Neuronal stem cell (in vitro differentiated cells): ENCODE results near the gene STAT5B.

ENCODE experiments used
- DNase-seq: peaks from one replicate; pipeline ENCODE4 v3.0.0-alpha.2; 2013; ENCODE audit warnings: low spot score
- H2AFZ ChIP-seq: one replicate; pipeline ENCODE4 v1.6.1; 2013; ENCODE audit warnings: mild to moderate bottlenecking, low read length, inconsistent platforms
- H2AK5ac ChIP-seq: 2 replicates; pipeline ENCODE4 v1.6.1; 2013; ENCODE audit warnings: low read depth, mild to moderate bottlenecking, inconsistent platforms, low read length, moderate library complexity, mixed read lengths
- H2BK120ac ChIP-seq: 2 replicates; pipeline ENCODE4 v1.6.1; 2013; ENCODE audit warnings: low read depth, mild to moderate bottlenecking, inconsistent platforms, low read length, moderate library complexity, mixed read lengths
- H2BK12ac ChIP-seq: one replicate; pipeline ENCODE4 v1.6.1; 2013; ENCODE audit warnings: low read length, inconsistent platforms
- H2BK15ac ChIP-seq: 2 replicates; pipeline ENCODE4 v1.6.1; 2013; ENCODE audit warnings: mild to moderate bottlenecking, low read length, inconsistent platforms, mixed read lengths
- H2BK5ac ChIP-seq: one replicate; pipeline ENCODE4 v1.6.1; 2013; ENCODE audit warnings: inconsistent platforms, mild to moderate bottlenecking, low read length, moderate library complexity
- H3K14ac ChIP-seq: one replicate; pipeline ENCODE4 v1.6.1; 2013; ENCODE audit warnings: low read length, inconsistent platforms
- H3K18ac ChIP-seq: 2 replicates; pipeline ENCODE4 v1.6.1; 2013; ENCODE audit warnings: low read length, inconsistent platforms
- H3K23ac ChIP-seq: 2 replicates; pipeline ENCODE4 v1.6.1; 2013; ENCODE audit warnings: low read depth, mild to moderate bottlenecking, mixed read lengths, low read length, inconsistent platforms; ENCODE audit not compliant: poor library complexity
- H3K27ac ChIP-seq: replicated peaks from 3 replicates; pipeline ENCODE4 v1.5.1; 2013; ENCODE audit warnings: low read length, inconsistent platforms
- H3K27me3 ChIP-seq, 3 experiments: 2 replicates each; pipeline ENCODE4 v1.6.1; 2013; ENCODE audit warnings: low read length in 3 of 3, mild to moderate bottlenecking in 2 of 3, inconsistent platforms in 1 of 3, low read depth in 1 of 3, mixed read lengths in 1 of 3, moderate library complexity in 1 of 3; ENCODE audit not compliant: control insufficient read depth in 3 of 3, insufficient read depth in 3 of 3
- H3K36me3 ChIP-seq, 2 donors: replicated peaks in 1 of 2; 2 replicates each; pipeline ENCODE4 v1.6.1; 2013; ENCODE audit warnings: low read length in 2 of 2; ENCODE audit not compliant: control insufficient read depth in 2 of 2, insufficient read depth in 2 of 2
- H3K4ac ChIP-seq: 2 replicates; pipeline ENCODE4 v1.6.1; 2013; ENCODE audit warnings: inconsistent platforms, mild to moderate bottlenecking, low read length, moderate library complexity
- H3K4me1 ChIP-seq, 2 donors: 1 replicate in 1 of 2; 2 replicates in 1 of 2; pipeline ENCODE4 v1.6.1; 2013; ENCODE audit warnings: low read length in 2 of 2, low read depth in 1 of 2; ENCODE audit not compliant: control insufficient read depth in 2 of 2, insufficient read depth in 1 of 2
- H3K4me2 ChIP-seq: one replicate; pipeline ENCODE4 v1.6.1; 2013; ENCODE audit warnings: mild to moderate bottlenecking, low read length, inconsistent platforms; ENCODE audit not compliant: insufficient read depth, poor library complexity, severe bottlenecking
- H3K4me3 ChIP-seq, 2 donors: 2 replicates each; pipeline ENCODE4 v1.5.1; 2013; ENCODE audit warnings: low read length in 2 of 2, mild to moderate bottlenecking in 2 of 2, inconsistent platforms in 1 of 2, moderate library complexity in 1 of 2
- H3K79me1 ChIP-seq: one replicate; pipeline ENCODE4 v1.6.1; 2013; ENCODE audit warnings: low read depth, mild to moderate bottlenecking, inconsistent platforms, low read length, moderate library complexity
- H3K9ac ChIP-seq: one replicate; pipeline ENCODE4 v1.6.1; 2013; ENCODE audit warnings: mild to moderate bottlenecking, low read depth, low read length, inconsistent platforms; ENCODE audit not compliant: poor library complexity
- H3K9me3 ChIP-seq, 2 donors: replicated peaks in 1 of 2; 2 replicates each; pipeline versions ENCODE3 to v1.6.1; 2013; ENCODE audit warnings: low read length in 2 of 2, mild to moderate bottlenecking in 2 of 2, inconsistent platforms in 1 of 2, low read depth in 1 of 2, mixed read lengths in 1 of 2, moderate library complexity in 1 of 2; ENCODE audit not compliant: control insufficient read depth in 2 of 2, insufficient read depth in 1 of 2
- H4K8ac ChIP-seq: one replicate; pipeline ENCODE4 v1.6.1; 2013; ENCODE audit warnings: low read depth, mild to moderate bottlenecking, inconsistent platforms, low read length, moderate library complexity
- H4K91ac ChIP-seq: one replicate; pipeline ENCODE4 v1.6.1; 2013; ENCODE audit warnings: low read length, low read depth, mild to moderate bottlenecking, inconsistent platforms; ENCODE audit not compliant: poor library complexity
- WGBS, 2 donors: extraction: QIAGEN DNeasy Blood & Tissue Kit; methylation state at CpG; one replicate each; pipeline ENCODE4 v1.1.7; 2013; ENCODE audit warnings: missing lambda C conversion rate in 2 of 2, mixed read lengths in 1 of 2; ENCODE audit not compliant: insufficient read length in 2 of 2, insufficient replicate concordance in 1 of 2; ENCODE audit errors: extremely low coverage in 2 of 2; 5-methylcytosine and 5-hydroxymethylcytosine counted together

STAT5B gene

DNA sequence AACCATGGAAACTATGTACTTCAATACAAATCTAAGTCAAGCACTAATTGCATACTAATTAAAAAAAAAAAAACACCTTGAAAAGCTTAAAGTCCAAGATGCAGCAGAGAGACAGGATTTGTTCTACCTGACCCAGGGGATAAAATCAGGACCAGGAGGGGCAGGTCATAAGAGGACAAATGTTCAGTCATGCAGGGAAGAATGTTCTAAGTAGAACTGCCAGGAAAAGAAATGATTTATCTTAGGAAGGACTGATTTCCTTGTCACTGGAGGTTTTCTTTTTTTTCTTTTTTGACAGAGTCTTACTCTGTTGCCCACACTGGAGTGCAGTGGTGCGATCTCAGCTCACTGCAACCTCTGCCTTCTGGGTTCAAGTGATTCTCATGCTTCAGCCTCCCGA lies 72.8 kb downstream of the STAT5B start:
- no peak overlapping the region for H2AK5ac ChIP-seq
- no peaks in the 10 kb centered on the region for H3K27me3 ChIP-seq
- H4K8ac ChIP-seq = no peak overlapping the region
- H3K27ac ChIP-seq = no peak overlapping the region
- H2AFZ ChIP-seq = no peak overlapping the region
- H2BK15ac ChIP-seq = no peak overlapping the region
- no CpG with 5 or more reads among the region's 2 CpGs for WGBS, 2 donors
- H3K36me3 ChIP-seq = peaks cover 32 to 95% of the 10 kb centered on the region in 2 donors
- H3K23ac ChIP-seq = no peak overlapping the region
- no peak overlapping the region for H3K4ac ChIP-seq
- no peak overlapping the region for H3K9ac ChIP-seq
- H4K91ac ChIP-seq = no peak overlapping the region
- H3K18ac ChIP-seq = no peak overlapping the region
- H3K4me1 ChIP-seq = no peaks in the 10 kb centered on the region
- H3K9me3 ChIP-seq = no peaks in the 10 kb centered on the region
- no peak overlapping the region for H3K14ac ChIP-seq
- no peak overlapping the region for H2BK12ac ChIP-seq
- H3K4me3 ChIP-seq = no peak overlapping the region
- no peak for DNase-seq
- H2BK120ac ChIP-seq = no peak overlapping the region
- H3K79me1 ChIP-seq = no peaks in the 10 kb centered on the region
- no peak overlapping the region for H3K4me2 ChIP-seq
- no peak overlapping the region for H2BK5ac ChIP-seq

DNA sequence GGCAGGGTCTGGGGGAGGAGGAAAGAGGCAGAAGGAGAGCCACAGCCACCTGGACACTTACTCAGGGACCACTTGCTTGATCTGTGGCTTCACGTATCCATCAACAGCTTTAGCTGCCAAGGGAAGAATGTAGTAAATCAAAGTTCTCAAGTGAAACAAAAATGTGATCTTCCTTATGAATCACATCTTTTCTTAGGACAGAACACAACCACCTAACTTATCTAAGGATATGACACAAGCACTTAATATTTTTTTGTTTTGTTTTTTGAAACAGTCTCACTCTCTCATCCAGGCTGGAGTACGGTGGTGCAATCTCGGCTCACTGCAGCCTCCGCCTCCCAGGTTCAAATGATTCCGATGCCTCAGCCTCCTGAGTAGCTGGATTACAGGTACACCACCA lies 73.5 kb downstream of the STAT5B start:
- Histone ChIP-seq H3K18ac (no peak overlapping the region), H4K8ac (no peak overlapping the region), H3K36me3 (peaks cover 32 to 89% of the 10 kb centered on the region in 2 donors), H2BK5ac (no peak overlapping the region), H3K9me3 (no peaks in the 10 kb centered on the region), H3K4me3 (no peak overlapping the region), H3K27ac (no peak overlapping the region), H2BK15ac (no peak overlapping the region), H3K4me2 (no peak overlapping the region), H2AK5ac (no peak overlapping the region), H3K27me3 (no peaks in the 10 kb centered on the region), H3K9ac (no peak overlapping the region), H3K79me1 (no peaks in the 10 kb centered on the region), H2BK12ac (no peak overlapping the region), H2AFZ (no peak overlapping the region), H2BK120ac (no peak overlapping the region), H3K23ac (no peak overlapping the region), H3K4ac (no peak overlapping the region), H3K4me1 (no peaks in the 10 kb centered on the region), H3K14ac (no peak overlapping the region), H4K91ac (no peak overlapping the region)
- no peak for DNase-seq
- no CpG with 5 or more reads among the region's 5 CpGs for WGBS, 2 donors

DNA sequence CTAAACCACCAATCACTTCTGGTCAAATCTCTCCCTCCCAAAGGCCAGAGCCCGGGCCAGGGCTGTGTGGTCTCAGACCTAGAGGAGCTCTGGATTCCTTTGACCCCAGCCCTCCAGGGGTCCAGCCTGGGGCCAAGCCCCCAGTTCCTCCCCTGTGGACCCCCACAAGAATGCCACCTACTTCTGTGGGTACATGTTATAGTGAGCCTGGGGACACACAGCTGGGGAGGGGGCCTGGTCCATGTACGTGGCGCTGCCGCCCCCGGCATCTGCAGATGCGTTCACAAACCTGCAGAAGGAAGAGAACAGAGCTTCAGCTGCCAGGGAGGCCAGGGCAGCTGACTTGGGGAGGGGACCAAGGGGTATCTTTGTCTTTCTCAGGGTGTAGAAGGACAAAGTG lies 74.0 kb downstream of the STAT5B start:
- no CpG with 5 or more reads among the region's 6 CpGs for WGBS, 2 donors
- Histone ChIP-seq H2BK12ac (no peak overlapping the region), H3K36me3 (peaks cover 28 to 84% of the 10 kb centered on the region in 2 donors), H3K18ac (no peak overlapping the region), H3K4me1 (no peaks in the 10 kb centered on the region), H4K8ac (no peak overlapping the region), H4K91ac (no peak overlapping the region), H3K4me2 (no peak overlapping the region), H3K14ac (no peak overlapping the region), H3K79me1 (no peaks in the 10 kb centered on the region), H2AK5ac (no peak overlapping the region), H3K27ac (no peak overlapping the region), H3K9me3 (no peaks in the 10 kb centered on the region), H3K9ac (no peak overlapping the region), H3K27me3 (no peaks in the 10 kb centered on the region), H2BK15ac (no peak overlapping the region), H3K4me3 (no peak overlapping the region), H2BK5ac (no peak overlapping the region), H2AFZ (no peak overlapping the region), H3K23ac (no peak overlapping the region), H3K4ac (no peak overlapping the region), H2BK120ac (no peak overlapping the region)
- no peak for DNase-seq

DNA sequence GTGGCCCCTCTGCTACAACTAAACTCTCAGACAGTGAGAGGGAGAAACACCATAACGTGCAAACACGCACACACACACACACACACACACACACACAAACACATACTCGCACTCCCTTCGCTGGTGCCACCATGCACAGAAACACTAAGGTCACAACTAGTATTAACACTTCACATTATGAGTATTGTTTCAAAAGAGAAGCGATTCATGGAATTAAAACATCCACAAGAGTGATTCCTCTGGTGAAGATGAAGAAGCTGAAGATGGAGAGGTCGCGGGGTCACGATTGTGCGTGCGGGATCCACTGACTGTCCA lies 74.8 kb downstream of the STAT5B start:
- Histone ChIP-seq H2BK12ac (no peak overlapping the region), H3K36me3 (peaks cover 28 to 77% of the 10 kb centered on the region in 2 donors), H2AFZ (no peak overlapping the region), H2BK15ac (no peak overlapping the region), H4K8ac (no peak overlapping the region), H3K9ac (no peak overlapping the region), H4K91ac (no peak overlapping the region), H3K23ac (no peak overlapping the region), H3K14ac (no peak overlapping the region), H3K4me1 (no peaks in the 10 kb centered on the region), H3K9me3 (no peaks in the 10 kb centered on the region), H2BK120ac (no peak overlapping the region), H3K4me3 (no peak overlapping the region), H2BK5ac (no peak overlapping the region), H2AK5ac (no peak overlapping the region), H3K4ac (no peak overlapping the region), H3K4me2 (no peak overlapping the region), H3K18ac (no peak overlapping the region), H3K27ac (no peak overlapping the region), H3K79me1 (no peaks in the 10 kb centered on the region), H3K27me3 (no peaks in the 10 kb centered on the region)
- DNase-seq = no peak
- WGBS, 2 donors = no CpG with 5 or more reads among the region's 10 CpGs
